GM19240 (cell line): ENCODE measurements around the gene HACE1.

Experiments used
- DNase-seq: peaks from one replicate; pipeline ENCODE4 v3.0.0; 2011; ENCODE audit warnings: low spot score; ENCODE audit not compliant: insufficient read length

The HACE1 gene

GRCh38 chr6:104688283-104688969 is 171.3 kb downstream of the HACE1 start:
- DNase-seq = no peak

DNA sequence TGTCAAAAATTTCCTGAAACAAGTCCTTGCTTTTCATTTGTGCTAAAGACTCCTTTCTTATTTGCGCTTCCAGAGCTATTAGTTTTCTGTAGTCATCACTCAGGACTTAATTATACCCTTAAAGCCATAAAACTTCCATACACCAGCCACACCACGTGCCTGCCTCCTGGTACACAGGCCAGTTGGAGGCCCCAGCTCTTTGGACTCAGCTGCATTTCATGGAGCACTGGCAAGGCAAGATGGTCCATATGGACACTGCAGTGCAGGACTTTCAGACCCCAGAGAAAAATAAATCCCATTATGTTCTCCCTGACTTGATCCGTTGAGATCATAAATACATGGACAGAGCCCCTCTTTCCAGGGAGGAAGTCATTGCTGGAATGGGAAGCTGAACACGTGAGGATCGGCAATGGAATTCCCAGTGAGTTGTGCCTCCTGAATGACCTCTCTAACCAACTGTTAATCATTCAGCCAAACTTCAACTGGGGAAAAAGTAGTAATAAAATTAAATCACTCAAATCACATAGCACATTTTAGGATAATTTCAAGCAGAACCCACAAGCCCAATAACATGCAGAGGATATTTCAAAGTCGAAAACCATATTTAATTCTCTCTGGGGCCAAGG is 173.1 kb downstream of the HACE1 start:
- DNase-seq = no peak

GRCh38 chr6:104685871-104686549 is 173.7 kb downstream of the HACE1 start:
- no peak for DNase-seq

DNA sequence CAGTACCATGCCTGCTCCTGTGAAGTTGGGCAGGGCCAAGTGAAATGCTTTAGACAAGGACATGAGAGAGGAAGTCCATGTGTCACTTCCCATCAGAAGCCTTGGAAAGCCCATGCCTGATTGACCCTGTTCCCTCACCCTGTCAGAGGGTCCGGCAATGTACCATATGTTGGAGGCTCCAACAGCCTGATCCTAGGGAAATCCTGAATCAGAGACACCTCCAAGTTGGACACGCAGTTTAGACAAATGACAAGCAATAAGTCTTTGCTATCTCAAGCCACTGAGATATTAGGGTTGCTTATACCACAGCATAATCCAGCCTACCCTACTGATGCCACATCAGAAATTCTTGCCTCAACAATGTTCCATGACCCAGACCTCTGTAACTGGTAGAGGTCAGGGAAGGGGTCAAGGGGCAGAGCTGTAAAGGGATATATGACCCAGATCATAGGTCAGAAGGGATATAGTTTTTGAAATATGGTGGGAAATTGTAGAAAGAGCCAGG is 174.8 kb downstream of the HACE1 start:
- DNase-seq = no peak

DNA sequence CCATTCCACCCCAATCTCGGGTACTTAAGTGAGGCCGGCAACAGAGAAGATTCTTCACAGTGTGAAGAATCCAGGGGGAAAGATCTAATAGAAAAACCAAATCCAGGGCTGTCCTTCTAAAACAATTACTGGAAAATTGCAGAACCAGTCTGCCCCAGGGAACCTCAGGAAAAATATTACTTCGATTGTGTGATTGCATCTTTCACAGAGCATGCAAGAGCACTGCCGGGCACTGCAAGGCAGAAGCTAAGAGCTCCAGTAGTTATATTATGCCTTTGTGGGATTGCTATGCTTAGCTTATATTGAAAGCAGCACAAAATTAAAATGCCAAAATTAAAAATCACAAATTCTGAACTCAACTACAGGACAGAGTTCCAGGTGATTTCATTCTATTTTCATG is 175.9 kb downstream of the HACE1 start:
- DNase-seq = no peak

DNA sequence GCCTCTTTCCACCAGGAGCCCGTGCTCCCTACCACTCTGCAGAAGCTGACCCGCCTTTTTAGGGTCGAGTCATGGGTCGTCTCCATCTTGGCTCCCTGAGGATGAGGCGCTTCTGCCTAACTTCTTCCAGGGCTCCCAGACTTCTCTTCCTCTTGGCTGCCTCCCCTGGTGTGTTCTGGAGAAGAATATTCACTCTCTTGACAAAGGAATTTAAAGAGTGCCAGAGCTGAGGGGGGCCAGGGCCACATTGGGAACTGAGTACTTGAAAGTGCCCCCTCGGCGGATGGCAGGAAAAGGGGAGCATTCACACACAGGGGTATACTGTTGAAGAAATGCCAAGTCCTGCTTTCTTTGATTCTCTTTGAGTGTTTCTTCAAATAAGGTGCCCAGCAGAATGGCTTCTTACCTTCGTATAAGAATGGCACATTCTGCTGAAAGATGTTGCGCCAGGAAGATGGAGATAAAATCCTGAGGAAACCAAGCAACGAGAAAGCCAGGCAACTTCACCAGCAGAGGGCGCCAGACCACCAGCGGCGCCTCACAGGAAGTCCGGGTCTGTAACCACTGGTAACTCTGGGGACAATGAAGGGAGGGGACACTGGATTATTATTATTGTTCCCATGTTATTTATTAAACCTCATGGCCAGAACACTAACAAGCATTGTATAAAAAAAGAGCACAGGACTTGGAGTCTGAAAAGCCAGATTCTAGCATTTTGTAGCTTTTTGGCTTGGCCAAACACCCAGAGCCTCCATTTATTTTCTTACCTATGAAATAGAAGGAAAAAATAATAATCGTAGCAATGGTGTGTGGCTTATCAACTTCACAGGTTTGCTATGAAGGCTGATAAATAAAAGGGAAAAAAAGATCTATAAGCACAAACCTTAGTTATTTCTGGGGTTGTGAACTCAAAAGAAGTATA is 176.7 kb downstream of the HACE1 start:
- peak; percentile 41 for DNase-seq

- no peak for DNase-seq
These were observed 179.2 kb downstream of the HACE1 start for GRCh38 chr6:104680539-104680938.

GRCh38 chr6:104679971-104680370 is 179.7 kb downstream of the HACE1 start:
- no peak for DNase-seq
